Pancreas (tissue), 10 donors: ENCODE results near the gene ANGPTL2. TPM values are rescaled to one million over a fixed set of nuclear protein-coding genes. Genes with fewer than 3 reads are reported as not detected.

Source experiments
- ATAC-seq, 4 donors: fragments of 200-7000 bp; cut with Tn5 transposase; one replicate each; pipeline versions ENCODE4 v1.8.0 to v1.9.1; 2020; ENCODE audit warnings: mild to moderate bottlenecking in 4 of 4, moderate library complexity in 4 of 4
- DNase-seq, 6 donors: peaks; one replicate each; pipeline ENCODE4 v3.0.0-alpha.2; 2020
- FAIRE-seq: peaks from 2 replicates; lab custom pipeline; 2012; peaks lifted over from hg19 to GRCh38; lab: Jason Lieb, UNC
- H3K27ac ChIP-seq, 4 donors: fragments of 200-600 bp; sonication (generic); 1 replicate in 3 of 4; 2 replicates in 1 of 4; pipeline versions ENCODE4 v1.5.0 to v1.8.0; 2020
- H3K27me3 ChIP-seq, 4 donors: fragments of 200-600 bp; one replicate each; pipeline ENCODE4 v1.8.0; 2021
- H3K36me3 ChIP-seq, 3 donors: fragments of 200-600 bp; sonication (generic) in 1 of 3; one replicate each; pipeline versions ENCODE4 v1.5.0 to v1.8.0; 2020 to 2021
- H3K4me1 ChIP-seq, 3 donors: fragments of 200-600 bp; one replicate each; pipeline ENCODE4 v1.8.0; 2021
- H3K4me3 ChIP-seq, 4 donors: fragments of 200-600 bp; sonication (generic) in 2 of 4; one replicate each; pipeline versions ENCODE4 v1.5.0 to v1.8.0; 2020 to 2021
- H3K9me3 ChIP-seq, 4 donors: fragments of 200-600 bp; one replicate each; pipeline ENCODE4 v1.8.0; 2021
- WGBS, 2 donors: extraction: QIAGEN DNeasy Blood & Tissue Kit; methylation state at CpG; one replicate each; pipeline ENCODE4 v1.1.7; 2013; 5-methylcytosine and 5-hydroxymethylcytosine counted together
- intact Hi-C, 3 donors: fragments of 100-400 bp; cut with DNase I; formaldehyde crosslinking; loops; one replicate each; pipeline versions ENCODE4 v1.11.1 to v1.14.2; 2022
- polyA plus RNA-seq, 2 donors: library from polyadenylated mRNA; stranded (reverse); fragments of 200-250 nt; gene quantifications; one replicate each; pipeline ENCODE4 v1.2.3, GENCODE V29; 2013
- total RNA-seq, 6 donors: library from RNA; stranded (reverse); fragmentation: NEBNext Ultra II Directional in 4 of 6; extraction: Animal tissue kit (Norgen Biotek cat#: 25700) in 4 of 6; gene quantifications; one replicate each; pipeline versions ENCODE4 v1.2.1 to v1.2.4, GENCODE V29; 2021 to 2023
- TF ChIP-seq, protein P1 (sequence below), 4 donors: fragments of 200-600 bp; sonication (generic) in 3 of 4; IDR thresholded peaks; one replicate each; pipeline versions ENCODE4 v1.5.0 to v1.8.0; 2021; ENCODE audit warnings: antibody characterized with exemption in 4 of 4
- donor health status: healthy with polysubstance abuse.
- donor health status: DM: no; HTN: no; CAD: no; lungs with moderate emphysema.
- donor health status: DM: no; HTN: no; CAD: no.
- donor health status: control.
- donor health status: control.
- donor health status: Bipolar disorder and iron deficiency.
- donor health status: DM: yes; HTN: yes; CAD: no.
- donor health status: DM: no; HTN: no; CAD: no.
- donor health status: DM: no; HTN: no; CAD: no.
- donor health status: DM: yes; HTN: yes; CAD: no.

ANGPTL2 gene
- total and polyA plus RNA-seq, 8 donors = 1.2 to 4.6 (median 2.3) TPM

DNA sequence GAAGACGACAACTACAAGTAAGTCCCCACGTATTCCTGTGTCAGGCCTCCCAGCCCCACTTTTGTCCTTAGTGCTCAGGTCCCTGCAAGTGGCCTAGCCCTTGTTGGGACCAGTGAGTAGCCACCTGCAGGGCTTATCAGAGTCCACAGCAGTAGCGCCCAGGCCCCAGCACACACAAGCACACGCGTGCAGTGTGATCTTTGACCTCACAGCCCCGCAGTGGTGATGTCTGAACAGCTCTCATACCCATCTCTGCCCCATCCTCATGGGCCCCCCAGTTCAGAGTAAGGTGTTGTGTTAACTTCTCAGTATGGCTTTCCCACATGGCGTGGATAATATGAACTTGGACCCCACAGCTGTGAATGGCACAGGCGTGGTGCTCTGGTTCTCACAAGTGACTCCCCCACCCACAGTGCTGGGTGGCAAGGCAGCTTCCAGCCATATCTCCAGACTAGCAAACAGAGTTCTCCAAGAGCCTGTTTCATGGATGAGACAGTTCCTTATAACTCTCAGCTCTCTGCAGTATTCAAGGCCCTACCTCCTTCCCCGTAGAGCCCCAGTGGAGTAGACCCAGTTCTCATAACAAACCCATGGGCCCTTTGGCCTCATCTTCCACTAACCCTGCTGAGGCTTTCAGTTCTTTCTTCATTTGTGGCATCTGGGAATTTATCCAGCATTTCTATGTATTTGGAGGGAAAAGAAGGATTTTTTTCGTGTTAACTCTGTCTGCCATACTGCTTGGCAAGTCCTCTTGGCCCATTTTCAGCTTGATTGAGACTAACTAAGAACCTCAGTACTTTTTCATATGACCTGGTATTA is 46.5 kb upstream of the ANGPTL2 start:
- ATAC-seq = no peak
- no peak overlapping the region for H3K27ac ChIP-seq
- TF ChIP-seq, protein P1, sequence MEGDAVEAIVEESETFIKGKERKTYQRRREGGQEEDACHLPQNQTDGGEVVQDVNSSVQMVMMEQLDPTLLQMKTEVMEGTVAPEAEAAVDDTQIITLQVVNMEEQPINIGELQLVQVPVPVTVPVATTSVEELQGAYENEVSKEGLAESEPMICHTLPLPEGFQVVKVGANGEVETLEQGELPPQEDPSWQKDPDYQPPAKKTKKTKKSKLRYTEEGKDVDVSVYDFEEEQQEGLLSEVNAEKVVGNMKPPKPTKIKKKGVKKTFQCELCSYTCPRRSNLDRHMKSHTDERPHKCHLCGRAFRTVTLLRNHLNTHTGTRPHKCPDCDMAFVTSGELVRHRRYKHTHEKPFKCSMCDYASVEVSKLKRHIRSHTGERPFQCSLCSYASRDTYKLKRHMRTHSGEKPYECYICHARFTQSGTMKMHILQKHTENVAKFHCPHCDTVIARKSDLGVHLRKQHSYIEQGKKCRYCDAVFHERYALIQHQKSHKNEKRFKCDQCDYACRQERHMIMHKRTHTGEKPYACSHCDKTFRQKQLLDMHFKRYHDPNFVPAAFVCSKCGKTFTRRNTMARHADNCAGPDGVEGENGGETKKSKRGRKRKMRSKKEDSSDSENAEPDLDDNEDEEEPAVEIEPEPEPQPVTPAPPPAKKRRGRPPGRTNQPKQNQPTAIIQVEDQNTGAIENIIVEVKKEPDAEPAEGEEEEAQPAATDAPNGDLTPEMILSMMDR (IDR thresholded peaks at IDR 0.05) = no peak

DNA sequence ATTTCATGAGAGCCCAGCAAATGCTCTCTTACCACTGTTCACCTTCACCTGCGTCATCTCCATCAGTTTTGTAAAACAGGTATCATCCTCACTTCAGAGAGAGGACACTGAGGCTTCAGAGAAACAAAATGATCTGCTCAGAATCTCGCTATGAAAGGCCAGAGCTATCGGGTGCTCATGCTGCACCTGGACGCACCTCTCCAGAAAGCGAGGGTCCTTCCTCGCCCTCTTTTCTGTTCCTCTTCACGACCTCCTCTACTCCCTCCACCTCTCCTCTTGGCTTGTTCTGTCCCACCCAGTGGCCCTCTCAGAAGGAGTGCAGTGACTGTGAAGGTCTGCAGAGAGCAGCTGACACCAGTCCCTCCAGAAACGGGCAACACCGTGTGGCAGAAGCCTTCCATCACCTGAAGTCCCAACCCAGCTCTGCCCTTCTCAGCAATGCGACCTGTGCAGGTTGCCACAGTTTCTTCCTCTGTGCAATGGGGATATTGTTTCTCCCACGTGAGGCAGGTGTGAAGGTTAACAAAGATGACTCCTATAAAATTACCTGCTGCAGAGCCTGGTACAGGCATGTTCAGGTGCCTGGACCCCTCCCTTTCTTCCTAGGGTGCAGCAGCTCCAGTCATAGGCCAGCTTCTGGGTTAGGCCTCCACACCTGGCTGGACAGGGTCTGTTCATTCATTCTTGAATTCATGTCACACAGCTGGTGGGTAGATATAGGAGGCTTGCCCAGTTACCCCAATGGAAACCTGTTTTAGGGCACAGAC is 45.3 kb upstream of the ANGPTL2 start:
- no peaks in the 10 kb centered on the region for H3K9me3 ChIP-seq
- H3K4me1 ChIP-seq = no peaks in the 10 kb centered on the region
- no peak for DNase-seq
- no peak overlapping the region for H3K27ac ChIP-seq
- H3K4me3 ChIP-seq = no peak overlapping the region
- FAIRE-seq = no peak
- TF ChIP-seq, protein P1 (IDR thresholded peaks at IDR 0.05) = no peak
- no peaks in the 10 kb centered on the region for H3K27me3 ChIP-seq
- no peak for ATAC-seq
- WGBS, 2 donors = 92 to 96% methylated on average over 11 of the region's 11 CpGs
- no peaks in the 10 kb centered on the region for H3K36me3 ChIP-seq
- intact Hi-C loops = no loop called here

More for the DNA sequence above, 46.5 kb upstream of the ANGPTL2 start:
- intact Hi-C loops = no loop called here
- H3K4me3 ChIP-seq = no peak overlapping the region
- no peaks in the 10 kb centered on the region for H3K27me3 ChIP-seq
- no peaks in the 10 kb centered on the region for H3K4me1 ChIP-seq
- H3K36me3 ChIP-seq = no peaks in the 10 kb centered on the region
- FAIRE-seq (no peak), DNase-seq (peak in 1 of 6 donors; percentile 29)
- H3K9me3 ChIP-seq = no peaks in the 10 kb centered on the region
- 93 to 94% methylated on average over 10 of the region's 10 CpGs for whole genome bisulfite sequencing, 2 donors

DNA sequence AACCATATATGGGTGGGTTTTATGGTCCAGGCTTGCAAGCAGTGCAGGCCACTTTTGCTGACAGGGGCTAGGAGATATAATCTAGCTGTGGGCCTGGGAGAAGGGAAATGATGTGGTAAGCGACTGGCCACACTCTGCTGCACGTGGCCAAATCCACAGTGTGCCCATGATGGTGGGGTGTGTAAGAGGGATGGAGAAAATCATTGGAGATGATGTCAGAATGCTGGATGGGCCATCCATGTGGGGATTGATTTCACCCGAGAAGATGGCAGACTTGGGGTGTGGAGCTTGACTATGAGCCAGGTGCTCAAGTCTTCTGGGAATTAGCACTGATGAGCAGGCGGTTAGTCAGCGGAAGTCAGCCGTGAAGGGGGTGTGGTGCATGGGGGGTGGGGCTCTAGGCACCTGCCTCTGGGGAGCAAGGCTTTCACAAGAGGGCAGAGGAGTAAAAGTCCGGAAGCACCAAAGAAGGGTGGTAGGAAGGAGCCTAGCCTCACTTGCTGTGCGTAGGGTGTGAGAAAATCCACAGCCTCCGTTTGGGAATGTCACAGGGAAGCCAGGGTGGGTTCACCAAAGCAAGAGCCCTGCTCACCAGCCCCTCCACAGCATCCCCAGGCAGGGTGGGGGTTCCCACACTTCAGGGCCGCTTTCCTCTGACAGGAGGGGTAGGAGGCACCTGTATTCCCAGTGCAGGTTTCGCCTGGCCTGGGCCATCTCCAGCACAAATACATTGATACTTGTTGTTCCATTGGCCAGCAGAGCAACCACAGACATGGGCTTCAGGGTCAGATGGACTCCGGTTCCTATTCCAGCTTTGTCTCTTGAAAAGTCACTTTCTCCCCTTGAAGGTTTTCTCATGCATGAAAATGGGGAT is 44.5 kb upstream of the ANGPTL2 start:
- no peak overlapping the region for H3K4me3 ChIP-seq
- no peak for ATAC-seq
- H3K27ac ChIP-seq = no peak overlapping the region
- peak in 2 of 6 donors; percentile 5 to 35 for DNase-seq
- intact Hi-C loops = no loop called here
- no peak for FAIRE-seq
- WGBS, 2 donors = 91 to 96% methylated on average over 12 of the region's 12 CpGs
- H3K36me3 ChIP-seq = no peaks in the 10 kb centered on the region
- no peaks in the 10 kb centered on the region for H3K27me3 ChIP-seq
- TF ChIP-seq, protein P1 (IDR thresholded peaks at IDR 0.05) = no peak
- H3K4me1 ChIP-seq = no peaks in the 10 kb centered on the region
- H3K9me3 ChIP-seq = no peaks in the 10 kb centered on the region

DNA sequence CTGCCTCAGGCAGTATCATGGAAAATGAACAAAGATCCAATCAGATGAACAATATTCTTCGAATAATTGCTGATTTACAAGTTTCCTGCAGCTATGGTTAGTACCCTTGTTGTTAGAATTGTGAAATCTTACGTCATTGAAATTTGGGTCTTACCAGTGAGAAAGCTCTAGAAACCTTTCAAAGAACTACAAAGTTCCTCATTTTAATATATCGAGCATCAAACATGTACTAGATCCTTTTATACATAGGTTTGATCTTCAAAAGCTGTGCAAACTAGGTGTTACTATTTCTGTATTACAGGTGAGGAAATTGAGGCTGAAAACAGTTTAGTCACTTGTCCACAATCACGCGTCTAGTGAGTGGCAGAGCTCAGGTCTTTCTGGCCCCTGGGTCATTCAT is 43.7 kb upstream of the ANGPTL2 start:
- intact Hi-C loops = no loop called here
- DNase-seq = no peak
- ATAC-seq = no peak
- Histone ChIP-seq H3K9me3 (no peaks in the 10 kb centered on the region), H3K27ac (no peak overlapping the region), H3K4me3 (no peak overlapping the region), H3K36me3 (no peaks in the 10 kb centered on the region), H3K4me1 (no peaks in the 10 kb centered on the region), H3K27me3 (no peaks in the 10 kb centered on the region)
- no peak for FAIRE-seq
- WGBS, 2 donors = 86 to 93% methylated on average over 5 of the region's 5 CpGs
- TF ChIP-seq, protein P1 (IDR thresholded peaks at IDR 0.05) = no peak
